GM06990 (cell line): Measurements from ENCODE around the gene ARMH4.

Experiments
- DNase-seq: peaks from one replicate; pipeline ENCODE4 v3.0.0-alpha.2; 2011; ENCODE audit not compliant: insufficient read length; ENCODE audit errors: extremely low read depth
- H3K27me3 ChIP-seq: replicated peaks from 2 replicates; pipeline ENCODE4 v1.6.0; 2011; ENCODE audit warnings: low read length; ENCODE audit not compliant: control insufficient read depth, insufficient read depth
- H3K36me3 ChIP-seq: 2 replicates; pipeline ENCODE4 v1.5.1; 2011; ENCODE audit warnings: low read length; ENCODE audit not compliant: control insufficient read depth, insufficient read depth
- H3K4me3 ChIP-seq: replicated peaks from 2 replicates; pipeline ENCODE4 v1.5.1; 2011; ENCODE audit warnings: low read depth, mild to moderate bottlenecking, control low read depth, low read length
- TF ChIP-seq, protein P1 (sequence below): IDR thresholded peaks from 2 replicates; pipeline ENCODE4 v1.5.1; 2011; ENCODE audit warnings: low read length, control low read depth, mild to moderate bottlenecking, inconsistent platforms; ENCODE audit not compliant: insufficient read depth, poor library complexity, severe bottlenecking

The ARMH4 gene

DNA sequence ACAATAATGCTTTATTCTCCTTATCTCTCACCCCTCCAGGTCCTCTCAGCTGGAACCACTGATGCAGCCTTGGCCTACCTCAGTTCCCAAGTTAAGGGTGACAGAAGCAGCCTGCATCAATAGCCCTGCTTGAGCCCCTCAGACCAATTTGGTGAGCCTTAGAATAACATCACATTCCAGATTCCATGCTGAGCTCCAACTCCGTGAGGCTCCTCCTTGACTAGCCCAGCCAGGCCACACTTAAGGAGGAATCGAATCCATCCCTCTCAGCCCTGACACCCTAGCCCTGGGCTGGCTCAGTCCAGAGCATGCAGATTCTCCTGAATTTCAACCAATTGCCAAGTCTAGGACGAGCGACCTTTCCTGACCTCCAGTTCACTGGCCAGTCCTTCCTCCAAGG is 91.1 kb downstream of the ARMH4 start:
- Histone ChIP-seq H3K4me3 (no peak overlapping the region), H3K27me3 (no peaks in the 10 kb centered on the region), H3K36me3 (no peaks in the 10 kb centered on the region)
- DNase-seq, result no peak
- TF ChIP-seq, protein P1, sequence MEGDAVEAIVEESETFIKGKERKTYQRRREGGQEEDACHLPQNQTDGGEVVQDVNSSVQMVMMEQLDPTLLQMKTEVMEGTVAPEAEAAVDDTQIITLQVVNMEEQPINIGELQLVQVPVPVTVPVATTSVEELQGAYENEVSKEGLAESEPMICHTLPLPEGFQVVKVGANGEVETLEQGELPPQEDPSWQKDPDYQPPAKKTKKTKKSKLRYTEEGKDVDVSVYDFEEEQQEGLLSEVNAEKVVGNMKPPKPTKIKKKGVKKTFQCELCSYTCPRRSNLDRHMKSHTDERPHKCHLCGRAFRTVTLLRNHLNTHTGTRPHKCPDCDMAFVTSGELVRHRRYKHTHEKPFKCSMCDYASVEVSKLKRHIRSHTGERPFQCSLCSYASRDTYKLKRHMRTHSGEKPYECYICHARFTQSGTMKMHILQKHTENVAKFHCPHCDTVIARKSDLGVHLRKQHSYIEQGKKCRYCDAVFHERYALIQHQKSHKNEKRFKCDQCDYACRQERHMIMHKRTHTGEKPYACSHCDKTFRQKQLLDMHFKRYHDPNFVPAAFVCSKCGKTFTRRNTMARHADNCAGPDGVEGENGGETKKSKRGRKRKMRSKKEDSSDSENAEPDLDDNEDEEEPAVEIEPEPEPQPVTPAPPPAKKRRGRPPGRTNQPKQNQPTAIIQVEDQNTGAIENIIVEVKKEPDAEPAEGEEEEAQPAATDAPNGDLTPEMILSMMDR, result no peak

DNA sequence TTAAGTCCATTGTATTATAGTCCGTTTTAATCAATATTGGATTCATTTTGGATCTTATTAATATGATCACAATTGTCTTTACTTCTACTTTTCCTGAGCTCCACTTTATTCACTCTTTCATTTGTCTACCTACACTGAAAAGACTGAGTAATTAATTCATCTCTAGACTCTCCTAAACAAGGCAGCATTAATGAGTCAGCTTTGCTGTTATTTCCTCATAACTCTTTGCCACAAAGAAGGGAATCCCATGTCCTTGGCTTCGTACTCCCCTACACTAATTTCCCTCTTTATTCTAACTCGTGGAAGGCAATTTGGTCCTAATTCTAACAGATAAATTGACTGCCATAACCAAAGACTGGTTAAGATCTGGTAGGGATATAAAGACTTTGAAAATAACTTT is 91.9 kb downstream of the ARMH4 start:
- Histone ChIP-seq H3K4me3 (no peak overlapping the region), H3K27me3 (no peaks in the 10 kb centered on the region), H3K36me3 (no peaks in the 10 kb centered on the region)
- TF ChIP-seq, protein P1, result no peak
- no peak for DNase-seq

- no peak for DNase-seq
- TF ChIP-seq, protein P1, result no peak
- no peaks in the 10 kb centered on the region for H3K36me3 ChIP-seq
- H3K27me3 ChIP-seq, result no peaks in the 10 kb centered on the region
- H3K4me3 ChIP-seq, result no peak overlapping the region
Measured at GRCh38 chr14:58059126-58059525, 92.9 kb downstream of the ARMH4 start.

- TF ChIP-seq, protein P1, result no peak
- no peaks in the 10 kb centered on the region for H3K36me3 ChIP-seq
- H3K4me3 ChIP-seq, result no peak overlapping the region
- DNase-seq, result no peak
- no peaks in the 10 kb centered on the region for H3K27me3 ChIP-seq
Measured at GRCh38 chr14:58055497-58056010, 96.5 kb downstream of the ARMH4 start.

- TF ChIP-seq, protein P1, result no peak
- Histone ChIP-seq H3K27me3 (no peaks in the 10 kb centered on the region), H3K36me3 (no peaks in the 10 kb centered on the region), H3K4me3 (no peak overlapping the region)
- no peak for DNase-seq
Measured at GRCh38 chr14:58054100-58054499, 97.9 kb downstream of the ARMH4 start.

GRCh38 chr14:58048219-58048618 is 103.8 kb downstream of the ARMH4 start:
- DNase-seq, result no peak
- no peaks in the 10 kb centered on the region for H3K36me3 ChIP-seq
- TF ChIP-seq, protein P1, result no peak
- H3K4me3 ChIP-seq, result no peak overlapping the region
- H3K27me3 ChIP-seq, result no peaks in the 10 kb centered on the region
